Iris pigment epithelial cell (primary cell): Measurements from ENCODE around the gene HDAC1.
A peak's percentile ranks its signal among the peaks of the same experiment; 100 is the strongest.

Source experiments
- DNase-seq: peaks from one replicate; pipeline ENCODE4 v3.0.0-alpha.2; 2011; ENCODE audit warnings: low read depth

HDAC1 gene

DNA sequence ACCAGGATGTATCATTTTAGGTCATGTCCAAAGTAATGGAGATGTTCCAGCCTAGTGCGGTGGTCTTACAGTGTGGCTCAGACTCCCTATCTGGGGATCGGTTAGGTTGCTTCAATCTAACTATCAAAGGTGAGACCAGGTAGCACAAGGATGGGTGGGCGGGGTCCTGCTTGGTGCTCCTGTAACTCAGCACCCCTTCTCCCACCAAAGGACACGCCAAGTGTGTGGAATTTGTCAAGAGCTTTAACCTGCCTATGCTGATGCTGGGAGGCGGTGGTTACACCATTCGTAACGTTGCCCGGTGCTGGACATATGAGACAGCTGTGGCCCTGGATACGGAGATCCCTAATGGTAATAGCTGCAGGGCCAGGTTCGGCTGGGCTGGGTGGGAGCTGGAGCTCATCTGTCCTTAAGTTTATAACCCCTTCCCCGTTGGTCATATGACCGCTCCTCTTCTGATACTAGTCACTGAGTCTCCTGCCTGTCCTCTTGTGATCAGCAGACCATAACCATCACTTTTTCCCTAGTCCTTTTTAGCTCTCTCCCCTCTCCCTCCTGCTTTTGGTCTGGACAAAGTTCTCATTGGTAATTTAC lies 38.8 kb downstream of the HDAC1 start:
- no peak for DNase-seq

GRCh38 chr1:32331549-32331948 lies 39.7 kb downstream of the HDAC1 start:
- DNase-seq: no peak

DNA sequence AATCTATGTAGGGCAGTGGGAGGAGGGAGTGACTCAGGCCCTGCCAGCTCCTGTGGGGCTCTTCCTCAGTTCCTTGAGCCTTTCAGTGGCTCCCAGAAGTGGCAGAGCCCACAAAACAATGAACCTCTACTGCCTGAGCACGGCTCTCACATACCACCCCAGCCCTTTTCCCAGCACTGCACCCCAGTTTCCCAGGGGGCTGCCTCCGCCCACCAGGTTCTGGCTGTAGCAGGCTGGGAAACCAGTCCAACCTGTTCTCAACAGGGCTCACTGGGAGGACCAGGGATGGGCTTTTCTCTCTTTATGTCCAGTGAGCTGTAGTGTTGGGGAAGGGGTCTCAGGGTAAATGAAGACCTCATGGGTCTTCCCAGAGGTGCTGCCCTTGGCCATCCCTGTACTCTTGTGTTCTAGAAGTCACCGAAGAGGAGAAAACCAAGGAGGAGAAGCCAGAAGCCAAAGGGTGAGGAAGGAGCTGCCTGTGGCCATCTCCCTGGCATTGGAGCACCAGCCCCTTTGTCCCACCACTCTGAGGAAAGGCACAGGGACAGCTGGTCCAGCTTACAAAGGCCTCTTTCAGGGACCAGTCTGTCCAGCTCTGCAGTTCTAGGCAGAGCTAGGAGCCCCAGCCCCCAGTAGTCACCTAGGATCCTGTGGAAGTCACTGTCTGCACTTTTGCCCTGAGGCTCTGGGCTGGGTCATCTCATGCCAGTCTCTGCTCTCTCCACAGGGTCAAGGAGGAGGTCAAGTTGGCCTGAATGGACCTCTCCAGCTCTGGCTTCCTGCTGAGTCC lies 40.6 kb downstream of the HDAC1 start:
- no peak for DNase-seq

- DNase-seq: no peak
Measured at GRCh38 chr1:32333251-32333963, 41.5 kb downstream of the HDAC1 start.

DNA sequence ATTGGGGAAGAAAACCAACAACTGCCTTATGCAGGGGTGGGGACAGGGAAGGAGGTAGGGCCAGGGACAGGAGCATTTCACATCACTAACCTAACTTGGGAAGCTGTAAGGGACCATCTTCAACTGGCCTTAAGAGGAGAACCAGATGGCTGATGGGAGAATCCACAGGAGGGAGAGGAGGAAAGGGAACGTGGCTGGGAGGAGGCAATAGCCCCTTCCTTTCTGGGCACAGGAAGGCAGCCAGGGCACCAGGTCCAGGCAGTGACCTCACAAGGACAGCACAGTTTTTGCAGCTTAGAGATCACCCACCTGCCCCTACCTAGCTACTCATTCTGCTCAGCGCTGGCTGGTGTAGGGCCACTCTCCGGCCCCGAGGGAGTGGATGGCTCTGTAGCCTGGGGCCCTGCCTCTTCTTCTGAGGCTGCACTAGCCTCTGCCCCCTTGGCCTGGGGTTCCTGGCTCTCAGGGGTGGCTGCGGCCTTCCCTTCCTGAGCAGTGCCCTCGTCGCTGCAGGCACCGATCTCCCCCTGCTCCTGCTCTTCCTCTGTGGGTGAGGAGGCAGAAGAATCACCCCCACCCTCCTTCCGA lies 42.5 kb downstream of the HDAC1 start:
- DNase-seq: no peak

DNA sequence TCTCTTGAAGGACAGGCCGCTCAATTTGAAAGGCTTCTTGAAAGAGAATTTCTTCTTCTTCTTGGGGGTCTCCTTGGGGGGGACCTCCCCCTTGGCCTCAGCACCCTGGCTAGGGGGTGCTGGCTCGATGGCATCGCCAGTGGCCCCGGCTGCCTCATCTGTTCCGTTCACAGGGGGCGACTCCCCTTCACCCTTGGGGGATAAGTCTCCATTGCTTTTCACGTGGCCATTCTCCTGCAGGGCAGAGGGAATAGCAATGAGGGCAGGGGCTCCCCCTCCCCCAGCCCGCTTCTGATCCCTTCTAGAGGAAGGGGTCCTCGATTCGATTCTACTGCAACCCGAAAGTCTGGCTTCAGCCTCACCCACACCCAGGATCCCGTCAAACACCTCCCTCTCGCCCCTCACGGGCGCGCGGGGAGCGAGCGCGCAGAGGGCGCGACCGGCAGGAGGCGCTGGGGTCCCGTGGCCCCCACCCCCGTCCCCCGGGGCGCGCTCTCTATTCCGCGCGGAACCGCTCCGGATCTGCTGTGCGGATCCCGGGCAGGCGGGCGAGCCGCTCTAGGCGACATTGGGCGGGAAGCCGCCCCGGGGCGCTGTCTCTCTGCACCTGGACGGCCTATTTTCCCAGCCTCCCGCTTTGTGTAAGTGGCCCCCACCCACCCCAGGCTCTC lies 43.1 kb downstream of the HDAC1 start:
- peak; percentile 45 for DNase-seq

DNA sequence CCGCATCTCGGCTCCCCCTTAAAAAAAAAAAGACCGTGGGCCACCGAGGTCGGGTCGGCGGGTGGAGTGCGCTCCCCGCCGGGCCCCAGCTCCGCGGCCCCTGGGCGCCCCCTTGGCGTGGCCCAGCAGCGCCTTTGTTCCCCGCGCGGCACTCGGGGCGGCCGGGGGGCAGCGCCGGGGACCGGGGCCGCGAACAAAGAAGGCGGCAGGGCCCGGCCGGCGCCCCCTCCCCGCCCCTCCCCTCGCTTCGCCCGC lies 43.6 kb downstream of the HDAC1 start:
- no peak for DNase-seq

DNA sequence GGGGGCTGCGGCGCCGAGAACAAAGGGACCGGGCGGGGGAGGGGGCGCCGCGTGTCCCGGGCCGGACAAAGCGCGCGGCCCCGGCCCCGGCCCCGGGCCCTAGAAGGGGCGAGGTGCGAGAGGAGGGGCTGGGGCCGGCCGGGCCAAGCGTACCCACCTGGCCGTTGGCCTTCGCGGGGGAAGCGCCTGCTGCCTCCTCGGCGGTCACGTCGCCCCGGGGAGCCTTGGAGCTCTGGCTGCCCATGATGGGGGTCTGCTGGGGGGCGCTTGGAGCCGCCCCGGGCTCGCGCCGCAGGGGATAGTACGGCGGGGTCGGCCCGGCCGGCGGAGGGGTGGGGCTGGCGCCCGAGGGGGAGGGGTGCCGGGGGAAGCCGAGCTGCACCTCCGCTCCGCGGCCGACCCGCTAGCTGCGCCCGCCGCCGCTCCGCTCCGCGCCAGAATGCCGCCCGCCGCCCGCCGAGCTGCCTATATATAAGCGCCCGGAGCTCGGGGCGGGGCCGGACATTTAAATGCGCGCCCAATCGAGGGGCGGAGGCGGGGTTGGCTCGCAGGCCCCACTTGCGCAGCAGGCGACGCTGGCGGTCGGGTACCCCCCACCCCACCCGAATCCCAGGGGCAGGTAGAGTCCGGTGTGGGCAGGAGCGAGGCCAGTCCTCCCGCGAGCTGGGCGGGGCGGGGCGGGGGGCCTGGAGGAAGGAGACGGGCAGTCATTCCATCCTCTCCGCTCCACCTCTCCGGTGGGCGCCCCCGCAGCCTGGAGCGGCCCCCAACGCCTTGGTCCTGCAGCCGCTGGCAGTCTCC lies 44.1 kb downstream of the HDAC1 start, which contains the start of gene MARCKSL1:
TSS of gene MARCKSL1 (minus strand) at position 444 of the 801 bp plus-strand sequence. CDS start at position 244, 200 bp downstream.
- peak; percentile 60 for DNase-seq

GRCh38 chr1:32336591-32336932 lies 44.7 kb downstream of the HDAC1 start:
- DNase-seq: no peak

GRCh38 chr1:32336963-32337675 lies 45.2 kb downstream of the HDAC1 start:
- peak; percentile 71 for DNase-seq

- no peak for DNase-seq
Measured at GRCh38 chr1:32337855-32338636, 46.2 kb downstream of the HDAC1 start.

- no peak for DNase-seq
Measured at GRCh38 chr1:32338637-32339145, 46.8 kb downstream of the HDAC1 start.

DNA sequence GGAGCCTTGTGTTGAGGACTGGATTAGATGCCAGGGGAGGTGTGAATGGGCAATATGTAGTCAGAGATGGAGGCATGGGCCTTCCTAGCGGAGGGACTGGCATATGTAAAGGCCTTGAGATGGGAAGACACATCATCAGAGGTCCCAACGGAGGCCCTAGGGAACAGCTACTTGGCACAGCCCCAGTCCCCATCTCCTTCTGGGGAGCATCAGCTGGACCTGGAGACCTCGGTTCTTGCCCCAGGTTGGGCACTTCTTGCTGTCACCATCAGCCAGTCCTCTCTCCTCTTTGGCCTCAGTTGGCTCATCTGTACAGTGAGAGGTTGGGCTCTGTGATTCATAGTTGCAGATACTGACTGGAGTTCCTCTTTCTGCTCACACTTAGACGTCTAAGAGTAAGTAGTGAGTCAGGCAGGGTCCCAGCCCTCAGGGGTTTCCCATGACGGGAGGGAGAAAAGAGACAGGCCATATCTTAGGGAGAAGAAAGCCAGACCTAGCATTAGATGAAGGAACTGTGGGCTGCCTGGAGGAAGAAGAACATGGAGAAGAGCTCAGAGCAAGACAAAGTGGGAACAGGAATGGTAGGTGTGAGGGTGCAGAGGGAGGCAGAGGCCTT lies 47.6 kb downstream of the HDAC1 start:
- peak; percentile 79 for DNase-seq

- no peak for DNase-seq
Measured at GRCh38 chr1:32341186-32341757, 49.4 kb downstream of the HDAC1 start.

DNA sequence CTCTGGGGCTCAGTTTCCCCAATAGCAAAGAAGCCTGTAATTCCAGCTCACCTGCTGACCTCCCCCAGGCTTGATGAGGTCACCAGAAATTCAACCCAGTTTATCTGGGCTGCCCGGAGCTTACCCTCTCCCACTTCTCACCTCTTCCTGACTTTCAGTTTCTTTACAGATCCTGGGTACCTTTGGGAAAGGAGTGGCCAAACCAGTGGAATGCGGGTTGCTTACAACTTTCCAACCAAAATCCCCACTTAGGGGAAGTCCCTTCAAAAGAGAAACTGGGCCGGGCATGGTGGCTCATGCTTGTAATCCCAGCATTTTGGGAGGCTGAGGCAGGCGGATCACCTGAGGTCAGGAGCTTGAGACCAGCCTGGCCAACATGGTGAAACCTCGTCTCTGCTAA lies 50.1 kb downstream of the HDAC1 start:
- DNase-seq: no peak

DNA sequence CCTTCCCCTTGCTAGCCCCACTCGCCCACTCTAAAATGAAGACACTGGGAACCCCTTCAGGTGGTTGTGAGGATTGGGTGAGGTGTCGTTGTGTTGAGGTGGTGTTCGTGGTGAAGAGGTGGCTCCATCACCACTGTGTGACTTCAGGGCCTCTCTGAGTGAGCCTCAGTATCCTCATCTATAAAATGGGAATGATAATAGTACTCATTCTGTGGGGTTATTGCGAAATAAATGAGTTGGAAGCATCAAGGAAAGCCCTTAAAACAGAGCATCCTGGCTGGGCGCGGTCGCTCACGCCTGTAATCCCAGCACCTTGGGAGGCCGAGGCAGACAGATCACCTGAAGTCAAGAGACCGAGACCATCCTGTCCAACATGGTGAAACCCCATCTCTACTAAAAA lies 50.8 kb downstream of the HDAC1 start:
- no peak for DNase-seq

DNA sequence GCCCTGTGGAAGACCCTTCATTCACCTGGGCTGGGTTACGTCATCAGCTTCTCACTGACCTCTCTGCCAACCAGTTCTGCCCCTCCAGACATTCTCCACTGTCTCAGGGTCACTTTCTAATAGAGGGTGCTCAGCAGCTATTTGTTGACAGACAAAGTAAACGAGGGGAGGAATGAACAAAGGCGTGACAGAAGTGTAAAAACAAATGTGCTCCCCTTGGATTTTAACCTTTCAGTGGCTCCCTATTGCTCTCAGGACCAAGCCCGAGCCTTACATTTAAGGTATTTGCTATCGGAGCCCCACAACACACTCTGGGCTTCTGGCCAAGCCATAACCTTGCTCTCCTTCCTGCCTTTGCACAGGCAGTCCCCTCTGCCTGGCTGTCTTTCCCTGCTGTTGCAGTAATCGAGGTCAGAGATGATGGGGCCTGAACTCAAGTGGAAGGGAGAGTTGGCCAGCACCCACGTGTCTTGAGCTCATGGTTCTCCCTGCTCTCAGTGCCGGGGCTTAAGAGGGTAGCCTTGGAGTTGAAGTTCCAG lies 53.5 kb downstream of the HDAC1 start:
- DNase-seq: peak; percentile 83

DNA sequence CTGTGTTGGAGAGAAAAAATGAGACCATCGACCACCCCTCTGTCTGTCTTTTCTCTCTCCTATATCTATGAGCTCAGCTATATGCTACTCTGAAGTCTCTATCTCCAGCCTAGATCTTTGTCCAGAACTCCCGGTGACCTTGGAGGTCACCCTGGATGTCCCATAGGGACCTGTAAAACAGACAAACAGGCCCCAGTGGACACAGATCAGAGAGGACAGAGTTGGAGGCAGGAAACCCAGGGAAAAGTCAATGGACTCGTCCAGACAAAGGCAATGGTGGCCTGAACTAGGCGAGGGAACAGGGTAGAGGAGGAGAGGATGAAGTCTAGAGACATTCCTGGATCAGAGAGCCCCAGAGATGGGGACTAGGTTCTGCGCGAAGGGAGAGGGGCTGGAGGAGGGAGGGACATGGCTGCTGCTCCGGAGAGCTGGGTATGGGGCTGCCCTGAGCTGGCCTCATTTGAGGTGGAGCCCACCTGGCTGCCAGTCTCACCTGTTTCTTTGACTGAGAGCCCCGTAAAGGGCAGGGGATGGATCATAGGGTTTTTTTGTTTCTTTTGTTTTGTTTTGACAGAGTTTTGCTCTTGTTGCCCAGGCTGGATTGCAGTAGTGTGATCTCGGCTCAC lies 54.8 kb downstream of the HDAC1 start:
- no peak for DNase-seq
